GM18502 (cell line): ENCODE results near the gene CDC6.
A peak's percentile ranks its signal among the peaks of the same experiment; 100 is the strongest.

Experiments used
- ATAC-seq: cut with Tn5 transposase; IDR thresholded peaks from one replicate; pipeline ENCODE4 v1.9.1; 2021; ENCODE audit warnings: mild to moderate bottlenecking; ENCODE audit not compliant: unreplicated experiment, poor library complexity

CDC6 gene

DNA sequence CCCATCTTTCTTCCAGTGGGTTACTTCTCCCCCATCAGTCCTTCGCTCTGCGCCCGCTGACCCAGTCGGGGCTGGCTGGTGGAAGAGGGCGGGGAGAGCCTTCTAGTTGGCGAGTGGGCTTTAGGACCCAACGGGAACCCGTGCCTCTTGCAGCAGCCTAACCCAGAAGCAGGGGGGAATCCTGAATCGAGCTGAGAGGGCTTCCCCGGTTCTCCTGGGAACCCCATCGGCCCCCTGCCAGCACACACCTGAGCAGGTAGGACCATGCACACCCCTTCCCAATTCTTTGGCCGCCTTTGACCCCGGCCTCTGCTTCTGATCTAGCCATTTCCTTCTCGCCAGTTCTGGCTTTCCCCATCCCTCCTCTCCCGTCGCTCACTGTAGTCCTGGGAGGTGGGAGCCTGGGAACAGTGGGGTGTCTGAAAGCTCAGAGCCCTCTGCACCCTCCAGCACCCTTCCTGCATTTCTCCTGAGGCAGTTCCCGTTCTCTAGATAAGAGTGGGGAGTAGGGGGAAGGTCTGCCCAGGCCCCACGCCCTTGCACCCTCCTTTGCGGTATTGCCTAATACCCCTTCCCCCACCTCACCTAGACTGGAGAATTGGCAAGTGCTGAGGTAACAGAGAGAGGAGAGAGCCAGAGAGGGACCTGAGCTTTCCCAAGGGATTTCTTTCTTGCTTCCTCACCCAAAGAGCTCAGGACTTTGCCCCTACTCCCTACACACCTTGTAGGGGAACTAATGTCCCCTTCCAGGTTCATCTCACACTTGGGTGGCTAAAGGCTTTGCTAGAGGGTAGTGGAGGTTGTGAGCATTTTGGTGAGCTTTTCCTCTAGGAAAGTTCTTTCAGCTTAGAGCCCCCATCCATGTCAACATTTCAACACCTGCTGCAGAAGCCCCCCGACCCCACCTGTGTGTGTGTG lies 21.6 kb downstream of the CDC6 start, which contains the start of gene RARA:
RARA (plus strand) TSS at position 150 of the 918 bp plus-strand sequence. CDS start 22,039 bp downstream, outside the sequence.
- peak; percentile 49 for ATAC-seq

DNA sequence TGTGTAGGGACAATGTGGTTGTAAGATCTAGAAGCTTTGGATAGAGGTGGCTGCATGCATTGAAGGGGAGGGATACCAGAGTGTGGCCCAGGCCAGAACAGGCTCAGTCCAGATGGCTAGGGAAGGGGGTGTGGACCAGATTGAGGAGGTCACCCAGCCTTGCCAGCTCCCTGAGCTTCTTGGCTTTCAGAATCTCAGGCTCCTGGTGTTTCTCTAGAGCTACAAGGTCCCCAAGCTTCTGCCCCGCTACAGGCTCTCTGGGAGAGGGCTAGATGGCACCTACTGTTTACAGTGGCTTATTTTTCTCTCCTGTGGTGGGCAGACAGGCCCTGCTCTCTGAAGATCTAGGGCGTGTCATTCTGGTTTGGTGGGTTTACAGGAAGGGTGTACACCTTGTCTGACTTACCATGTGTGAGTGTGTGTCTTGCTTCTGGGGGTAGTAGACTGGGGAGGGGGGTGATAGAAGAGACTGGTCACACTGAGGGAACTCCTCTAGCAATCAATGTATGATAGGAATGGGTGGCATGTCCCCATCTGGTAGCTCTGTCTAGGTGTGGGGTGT lies 22.4 kb downstream of the CDC6 start:
- no peak for ATAC-seq

DNA sequence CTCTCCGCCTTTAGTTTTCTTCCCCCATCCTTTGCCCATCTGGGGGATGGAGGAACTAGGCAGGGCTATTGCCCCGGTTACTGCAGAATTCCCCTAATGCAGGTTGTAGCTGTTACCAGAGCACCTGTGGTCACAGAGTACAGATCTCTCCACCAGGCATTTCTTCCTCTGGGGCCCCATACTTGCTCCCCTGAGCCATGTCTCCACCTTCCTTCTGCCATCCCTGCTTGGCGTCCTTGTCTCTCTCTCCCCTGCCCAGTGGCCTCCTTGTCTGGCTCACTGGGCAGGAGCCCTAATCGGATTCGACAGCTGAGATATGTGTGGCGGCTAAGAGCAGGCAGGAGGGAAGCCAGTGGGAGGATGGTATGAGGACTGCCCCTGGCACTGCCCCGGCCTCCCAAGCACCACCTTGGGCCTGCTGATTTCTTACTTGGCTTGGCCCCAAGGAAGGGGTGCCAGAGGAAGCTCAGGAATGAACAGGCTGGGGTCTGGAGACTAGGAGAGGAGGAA lies 23.3 kb downstream of the CDC6 start:
- ATAC-seq, result no peak

DNA sequence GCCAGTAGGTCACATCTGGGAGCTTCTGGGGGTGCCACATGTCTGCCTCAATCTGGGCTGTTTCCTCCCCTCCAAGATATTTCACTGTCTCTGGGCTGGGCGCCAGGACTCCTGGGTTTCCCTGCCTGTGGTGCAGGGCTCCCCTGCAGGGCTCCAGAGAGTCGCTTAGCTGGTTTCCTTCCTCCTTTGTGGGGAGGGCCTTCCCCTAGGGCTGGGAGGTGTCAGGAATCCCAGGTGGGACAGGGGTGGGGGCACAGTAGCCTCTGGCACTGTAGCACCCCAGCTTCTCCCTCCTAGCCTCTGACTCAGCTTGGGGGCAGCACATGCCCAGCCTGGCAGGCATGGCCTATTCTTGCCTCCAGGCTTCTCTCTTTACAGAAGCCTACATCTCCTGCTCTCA lies 23.9 kb downstream of the CDC6 start:
- ATAC-seq, result no peak

DNA sequence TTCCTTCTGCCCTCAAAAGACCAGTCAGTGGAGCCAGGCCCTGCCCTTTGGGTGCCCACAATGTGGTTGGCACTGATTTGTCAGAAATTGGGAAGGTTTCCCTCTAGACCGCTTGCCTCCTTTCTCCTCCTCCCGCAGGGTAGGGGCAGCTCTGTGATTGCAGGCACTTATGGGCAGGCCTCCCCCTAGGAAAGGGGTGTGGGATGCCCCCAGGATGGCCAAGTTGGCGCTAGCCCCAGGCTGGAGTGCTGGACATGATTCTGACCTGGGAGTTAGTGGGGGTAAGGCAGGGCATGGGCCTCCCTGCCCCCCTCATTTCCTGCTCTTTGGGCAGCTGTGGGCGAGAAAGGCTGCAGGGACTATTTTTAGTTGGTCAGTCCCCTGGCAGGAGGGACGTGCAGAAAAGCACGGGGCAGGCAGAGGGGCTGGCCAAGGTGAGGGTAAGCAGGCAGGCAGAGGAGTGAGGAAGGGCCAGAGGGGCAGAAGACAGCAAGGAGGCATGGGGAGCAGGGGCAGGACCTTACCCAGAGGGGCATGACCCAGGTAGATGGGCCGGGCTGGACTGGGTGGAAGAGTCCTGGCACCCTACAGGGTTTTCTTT lies 24.6 kb downstream of the CDC6 start:
- ATAC-seq, result no peak

DNA sequence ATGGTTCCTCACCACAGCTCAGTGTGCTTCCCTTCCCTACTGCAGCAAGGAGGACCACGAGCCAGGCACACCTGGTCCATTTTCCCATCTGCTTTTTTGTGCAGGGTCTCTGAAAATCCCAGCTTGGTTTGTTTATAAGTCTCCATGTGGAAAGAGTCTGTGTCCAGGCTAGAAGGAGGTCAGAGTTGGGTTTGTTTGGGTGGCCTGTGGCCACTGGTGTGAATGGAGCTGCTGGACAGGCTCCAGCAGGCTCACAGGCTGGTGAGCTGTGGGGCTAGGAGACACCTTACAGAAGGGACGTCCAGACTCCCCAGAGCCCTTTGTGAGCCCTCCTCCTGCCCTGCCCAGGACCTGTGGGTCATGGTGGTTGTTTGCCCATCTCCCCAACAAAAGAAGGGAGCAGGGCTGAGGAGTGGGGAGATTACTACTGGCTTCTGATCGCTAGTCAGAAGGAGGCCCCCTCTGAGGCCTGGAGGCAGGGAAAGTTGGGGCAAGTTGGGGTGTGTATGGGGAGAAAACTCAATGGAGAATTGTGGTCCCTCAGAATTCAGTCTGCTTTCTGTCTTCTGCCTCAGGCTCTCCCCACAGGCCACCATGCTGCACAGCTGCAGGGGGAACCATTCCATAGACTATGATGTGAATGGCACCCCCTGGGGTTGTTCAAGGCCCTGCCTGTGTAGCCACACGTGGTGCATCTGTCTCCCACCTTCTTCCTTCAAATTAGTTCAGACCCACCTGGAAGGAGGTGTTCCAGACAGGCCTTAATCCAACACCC lies 25.4 kb downstream of the CDC6 start:
- no peak for ATAC-seq

DNA sequence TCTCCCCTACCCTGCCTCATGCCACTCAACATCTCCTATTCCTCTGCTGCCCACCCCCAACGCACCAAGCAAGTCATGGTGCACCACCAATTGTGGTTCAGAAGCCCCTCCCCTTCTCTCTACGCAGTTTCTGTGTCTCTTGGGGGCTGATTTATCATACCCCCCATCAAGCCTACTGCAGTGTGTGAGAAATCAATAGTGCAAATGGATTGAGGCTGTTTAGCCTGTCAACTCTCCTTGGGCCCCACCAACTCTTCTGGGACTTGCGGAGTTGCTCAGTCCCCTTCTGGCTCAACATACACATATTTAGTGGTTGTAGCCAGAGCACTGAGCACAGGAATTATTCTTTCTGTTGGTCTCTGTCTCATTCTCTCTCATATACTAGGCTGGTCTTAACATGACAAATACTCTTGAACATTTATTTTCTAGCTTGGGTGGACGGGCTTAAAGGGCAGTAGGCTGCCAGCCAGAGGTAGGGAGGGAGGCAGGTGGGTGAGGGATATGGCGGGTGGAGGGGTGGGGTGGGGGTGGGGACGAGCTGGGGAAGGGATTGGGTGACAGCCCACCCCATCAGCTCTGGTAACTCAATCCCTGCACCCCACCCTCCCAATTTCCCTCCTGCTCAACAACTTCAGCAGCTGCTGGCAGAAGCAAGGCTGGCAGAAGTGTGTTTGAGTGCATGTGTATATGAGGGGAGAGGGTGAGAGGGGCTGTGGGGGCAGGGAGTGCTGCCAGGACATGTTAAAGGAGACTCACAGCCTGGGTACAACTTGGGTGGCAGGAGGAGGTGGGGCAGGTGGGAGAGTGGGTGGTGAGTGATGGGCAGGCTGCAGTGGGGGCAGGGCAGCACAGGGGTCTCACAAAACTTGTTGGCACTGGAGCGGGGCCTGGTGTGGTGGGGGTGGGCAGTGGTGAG lies 26.2 kb downstream of the CDC6 start:
- ATAC-seq, result no peak

DNA sequence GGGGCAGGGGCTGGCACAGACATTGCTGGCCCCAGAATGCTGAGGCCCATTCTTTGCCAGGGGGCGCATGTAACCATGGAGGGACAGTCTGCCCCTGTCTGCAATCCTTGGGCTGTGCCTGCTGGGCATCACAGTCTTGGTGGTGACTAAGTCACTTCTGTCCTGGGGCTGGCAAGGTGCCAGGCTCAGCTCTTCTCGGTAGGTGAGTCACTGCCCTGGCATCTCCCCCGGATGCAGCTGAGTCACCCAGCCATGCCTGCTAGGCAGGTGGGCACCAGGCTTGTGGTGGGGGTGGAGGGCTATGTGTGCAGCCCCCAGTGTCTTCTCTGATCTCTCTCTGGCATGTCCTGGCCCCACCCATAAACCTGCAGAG lies 26.9 kb downstream of the CDC6 start:
- ATAC-seq, result no peak

DNA sequence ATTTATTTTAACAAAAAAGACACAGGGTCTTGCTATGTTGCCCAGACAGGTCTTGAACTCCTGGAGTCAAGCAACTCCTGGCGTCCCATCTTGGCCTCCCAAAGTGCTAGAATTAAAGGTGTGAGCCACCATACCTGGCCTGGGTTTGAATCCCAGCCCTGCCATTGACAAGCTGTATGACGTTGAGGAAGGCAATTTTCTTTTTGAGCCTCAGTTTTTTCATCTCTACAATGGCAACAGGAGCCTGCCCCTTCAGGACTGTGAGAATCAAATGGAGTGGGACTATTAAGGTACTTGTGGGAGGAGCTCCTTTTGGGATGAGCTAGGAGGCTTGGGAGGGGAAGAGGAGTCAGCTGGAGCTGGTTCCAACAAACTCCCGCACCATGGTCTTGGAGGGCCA lies 27.5 kb downstream of the CDC6 start:
- no peak for ATAC-seq

DNA sequence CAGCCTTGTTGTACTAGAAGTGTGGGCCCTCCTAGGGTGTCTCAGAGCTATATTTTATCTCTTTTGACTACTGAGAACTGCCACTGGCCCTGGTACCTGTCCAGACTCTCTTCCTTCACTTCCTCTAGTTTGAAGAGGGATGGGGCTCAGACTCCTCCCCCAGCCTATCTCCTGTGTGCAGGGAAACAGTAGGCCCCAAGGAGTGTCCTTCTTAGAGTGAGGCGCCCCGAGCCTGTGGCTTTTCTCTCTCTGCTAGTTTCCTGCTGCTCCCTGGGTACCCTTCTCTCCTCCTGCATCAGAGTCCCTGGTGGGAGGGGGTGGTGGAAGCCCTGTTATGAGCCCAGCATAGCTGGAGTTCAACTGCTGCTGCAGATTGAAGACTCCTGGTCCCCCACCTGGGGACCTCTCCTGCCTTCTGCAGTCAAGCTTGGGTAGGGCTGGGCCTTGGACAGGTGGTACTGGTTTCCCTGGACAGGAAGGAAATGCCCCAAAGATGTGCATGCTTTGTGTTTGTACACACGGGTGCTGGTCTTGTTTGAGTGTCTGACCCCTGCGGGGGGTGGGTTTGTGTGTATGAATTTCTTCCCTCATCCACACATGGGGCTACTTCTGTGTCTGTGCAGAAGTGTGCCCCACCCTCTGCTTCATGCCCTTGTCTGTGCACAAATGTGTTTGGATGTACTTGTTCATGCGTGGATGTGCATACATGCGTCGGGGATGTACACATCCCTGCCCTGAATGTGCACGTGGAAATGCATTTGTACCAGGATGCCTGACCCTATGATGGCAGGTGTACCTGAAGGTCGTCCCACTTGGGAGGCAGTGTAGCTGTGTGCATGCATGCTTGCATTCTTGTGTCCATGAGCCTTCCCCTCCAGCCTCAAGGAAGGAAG lies 28.2 kb downstream of the CDC6 start:
- ATAC-seq, result no peak

DNA sequence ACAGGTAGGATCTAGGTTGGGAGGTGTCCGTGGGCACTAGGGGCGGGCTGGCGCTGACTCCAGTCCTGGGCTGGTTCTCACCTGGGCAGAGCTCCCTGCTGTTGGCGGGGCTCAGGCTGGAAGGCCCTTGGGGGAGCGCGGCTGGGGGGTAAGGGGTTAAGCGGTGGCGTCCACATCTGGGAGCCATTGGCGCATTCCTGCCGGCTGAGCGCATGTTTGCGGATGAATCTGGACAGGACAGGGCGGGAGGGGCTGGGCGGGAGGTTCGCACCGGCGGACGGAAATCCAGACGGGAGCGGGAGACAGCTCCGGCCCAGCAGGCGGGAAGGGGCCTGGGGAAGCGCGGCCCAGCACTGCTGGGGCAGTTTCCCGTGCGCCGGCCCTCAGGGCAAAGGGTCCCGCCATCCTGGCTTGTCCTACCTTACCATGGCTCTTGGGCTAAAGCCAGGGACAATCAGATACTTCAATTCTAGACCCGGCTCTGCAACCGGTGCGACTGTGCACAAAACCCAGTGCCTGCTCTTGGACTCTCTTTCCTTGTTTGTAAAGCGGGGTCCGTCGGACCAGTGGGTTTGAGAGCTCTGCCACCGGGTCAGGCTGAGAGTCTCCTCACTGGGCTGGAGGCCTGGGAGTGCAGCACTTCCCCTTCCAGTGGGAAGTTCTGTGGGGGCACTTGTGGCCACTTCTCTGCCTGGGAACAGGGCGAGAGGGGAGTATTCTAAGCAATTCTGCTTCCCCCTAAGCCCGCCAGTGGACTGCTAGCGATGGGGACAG lies 29.1 kb downstream of the CDC6 start:
- ATAC-seq, result no peak

DNA sequence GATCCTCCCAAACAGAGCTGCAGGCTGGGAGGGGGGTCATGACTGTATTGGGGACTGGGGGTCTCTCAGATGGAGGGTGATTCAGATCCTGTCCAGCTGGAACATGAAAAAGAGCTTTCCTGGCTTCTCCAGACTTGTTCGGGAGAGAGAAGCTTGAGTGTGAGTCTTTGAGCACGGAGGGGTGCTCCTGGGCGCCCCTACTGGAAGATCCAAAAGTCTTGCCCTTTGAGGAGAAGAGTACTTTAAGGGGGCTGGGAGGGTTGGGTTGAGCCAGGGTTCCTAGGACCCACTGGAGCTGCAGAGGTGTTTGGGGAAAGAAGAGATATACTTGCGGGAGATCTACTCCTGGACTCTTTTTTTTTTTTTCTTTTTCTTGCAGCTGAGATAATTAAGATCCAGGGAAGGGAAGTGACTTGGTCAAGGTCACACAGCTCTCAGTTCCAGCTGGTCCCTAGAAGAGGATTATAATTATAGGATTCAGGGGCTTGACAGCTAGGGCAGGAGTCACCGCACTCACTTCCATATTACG lies 29.7 kb downstream of the CDC6 start:
- no peak for ATAC-seq

DNA sequence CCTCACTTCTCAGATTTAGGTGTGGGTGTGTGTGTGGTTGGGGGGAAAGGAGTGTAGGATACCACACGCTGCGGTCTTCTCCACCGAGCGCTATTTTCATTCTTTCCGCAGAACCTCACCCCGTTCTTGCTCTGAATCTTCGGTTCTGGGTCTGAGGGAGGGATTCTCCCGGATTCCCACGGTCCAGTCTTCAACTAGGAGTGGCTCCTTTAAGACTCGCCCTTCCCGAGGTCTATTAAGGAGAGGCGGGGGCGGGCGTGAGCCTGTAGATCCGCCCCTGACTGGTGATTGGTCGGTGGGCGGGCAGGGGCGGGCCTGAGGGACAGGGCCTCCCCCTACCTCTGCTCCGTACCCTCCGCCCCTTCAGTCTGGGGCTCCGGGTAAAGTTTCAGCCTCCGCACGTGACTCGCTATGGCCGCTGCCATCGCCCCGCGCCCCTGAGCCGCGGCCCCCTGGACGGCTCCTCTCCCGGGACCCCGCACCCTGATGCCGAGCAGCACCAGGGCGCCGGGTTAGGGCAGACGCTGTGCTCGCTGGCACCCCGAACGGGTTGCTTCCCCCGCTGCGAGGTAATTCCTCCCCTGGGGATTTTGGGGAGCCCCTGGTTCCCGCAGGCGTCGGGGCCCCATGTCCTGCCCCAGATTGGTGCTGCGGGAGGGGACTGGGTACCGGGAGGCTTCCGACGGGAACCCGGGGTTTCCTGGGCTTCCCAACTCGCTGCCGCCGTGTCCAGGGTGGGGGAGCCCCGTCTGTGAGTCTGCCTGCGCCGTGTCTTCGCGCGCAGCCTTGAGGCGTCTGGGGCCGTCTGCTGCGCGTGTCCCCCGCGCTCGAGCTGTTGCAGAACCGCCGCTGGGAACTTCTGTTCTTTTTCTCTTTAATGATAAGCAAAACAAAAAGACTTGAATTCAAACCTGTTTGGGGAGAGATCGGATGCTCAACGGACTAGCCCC lies 30.5 kb downstream of the CDC6 start:
- ATAC-seq, result peak; percentile 63

DNA sequence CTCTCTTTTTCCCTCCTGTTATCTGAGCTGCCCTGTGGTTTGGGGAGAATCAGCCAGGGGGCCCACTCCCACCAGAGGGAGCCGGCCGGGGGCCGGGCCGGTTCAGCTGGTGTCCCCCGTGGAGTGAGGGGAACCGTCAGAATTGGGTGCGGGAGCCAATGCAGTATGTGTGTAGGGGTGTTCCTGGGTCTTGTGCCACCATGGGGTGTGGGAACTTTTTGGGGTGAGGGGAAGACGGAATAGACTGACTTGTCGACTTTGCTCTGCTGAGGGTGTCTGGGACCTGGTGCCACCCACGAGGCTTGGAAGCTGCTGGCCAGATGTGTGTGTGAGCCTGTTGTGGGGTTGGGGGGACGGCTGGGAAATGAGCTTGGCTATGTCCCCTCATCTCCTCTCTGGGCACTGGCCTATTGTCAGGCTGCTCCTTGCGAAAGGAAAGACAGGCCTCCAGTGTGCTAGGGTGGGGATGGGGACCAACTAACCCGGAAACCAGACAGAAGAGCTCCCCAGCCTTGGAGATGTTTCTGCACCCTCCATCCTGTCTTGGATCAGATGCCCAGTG lies 31.2 kb downstream of the CDC6 start:
- no peak for ATAC-seq

DNA sequence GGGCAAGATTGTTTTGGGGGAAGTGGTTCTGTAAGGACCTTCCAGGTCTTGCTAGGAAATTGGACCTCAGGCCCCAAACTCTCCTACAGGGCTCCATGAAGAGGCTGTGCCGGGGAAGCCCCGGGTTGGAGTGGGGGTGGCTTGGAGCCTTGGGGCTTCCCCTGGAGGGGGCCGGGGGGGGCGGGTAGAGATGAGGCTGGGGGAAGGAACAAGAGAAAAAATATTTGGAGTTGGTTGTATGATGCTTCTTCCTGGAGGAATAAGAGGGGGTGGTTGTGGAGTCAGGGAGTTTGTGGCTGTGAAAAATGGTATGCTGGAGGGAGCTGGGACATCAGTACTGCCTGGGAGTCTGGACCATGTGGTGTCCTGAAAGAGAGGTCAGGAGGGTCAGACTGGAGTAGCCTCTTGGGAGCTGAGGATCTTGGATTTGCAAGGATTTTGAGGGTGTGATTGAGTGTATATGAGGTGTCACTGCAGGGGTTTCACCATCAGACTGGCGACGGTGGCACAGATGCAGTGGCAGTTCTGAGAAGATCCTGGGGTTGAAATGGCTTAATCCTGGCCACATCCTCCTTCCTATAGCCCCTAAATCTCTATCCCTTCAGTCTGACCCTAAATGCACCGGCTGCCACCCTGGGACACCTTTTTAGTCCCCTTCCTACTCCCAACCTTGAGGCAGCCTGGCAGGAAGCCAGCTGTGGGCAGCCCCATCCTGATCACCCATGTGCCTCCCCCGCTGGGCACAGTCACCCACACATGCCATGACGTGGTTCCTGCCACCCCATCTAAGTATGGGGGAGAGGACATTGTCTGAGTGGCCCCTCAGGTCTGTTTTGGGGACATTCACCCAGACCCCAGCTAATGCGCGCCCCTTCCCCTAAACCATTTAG lies 32.2 kb downstream of the CDC6 start:
- no peak for ATAC-seq
